Measurements from ENCODE around the gene C4orf17.
A peak's percentile ranks its signal among the peaks of the same experiment; 100 is the strongest.
"Not testable (repeated sequence)": the region's sequence is repeated elsewhere in the genome, so short reads cannot be mapped to it uniquely, and the experiment has no call there.

The C4orf17 gene

GRCh38 chr4:99510721-99511120, at the start of gene C4orf17:
TSS of gene C4orf17 (plus strand) at chr4:99511021. CDS start at chr4:99513082, 2,061 bp downstream.
- DNase-seq (ENCODE audit: low read depth), result no peak

- no peak for DNase-seq (ENCODE audit: low read depth)
Observed at GRCh38 chr4:99461623-99462401, 49.0 kb upstream of the C4orf17 start.

GRCh38 chr4:99462875-99463464, 47.9 kb upstream of the C4orf17 start:
- no peak for DNase-seq (ENCODE audit: low read depth)

- DNase-seq (ENCODE audit: low read depth), result no peak
Observed at GRCh38 chr4:99463566-99463965, 47.3 kb upstream of the C4orf17 start.

GRCh38 chr4:99467887-99468286, 42.9 kb upstream of the C4orf17 start:
- DNase-seq (ENCODE audit: low read depth), result no peak

GRCh38 chr4:99468889-99469288, 41.9 kb upstream of the C4orf17 start:
- no peak for DNase-seq (ENCODE audit: low read depth)

- DNase-seq (ENCODE audit: low read depth), result no peak
Observed at GRCh38 chr4:99471349-99471748, 39.5 kb upstream of the C4orf17 start.

- DNase-seq (ENCODE audit: low read depth), result no peak
Observed at GRCh38 chr4:99471896-99472295, 38.9 kb upstream of the C4orf17 start.

GRCh38 chr4:99473131-99473530, 37.7 kb upstream of the C4orf17 start:
- no peak for DNase-seq (ENCODE audit: low read depth)

GRCh38 chr4:99483636-99484035, 27.2 kb upstream of the C4orf17 start:
- DNase-seq (ENCODE audit: low read depth), result no peak

GRCh38 chr4:99485212-99485611, 25.6 kb upstream of the C4orf17 start:
- no peak for DNase-seq (ENCODE audit: low read depth)

- DNase-seq (ENCODE audit: low read depth), result not testable (repeated sequence)
Observed at GRCh38 chr4:99486648-99487047, 24.2 kb upstream of the C4orf17 start.

GRCh38 chr4:99490286-99490685, 20.5 kb upstream of the C4orf17 start:
- DNase-seq (ENCODE audit: low read depth), result no peak

- DNase-seq (ENCODE audit: low read depth), result no peak
Observed at GRCh38 chr4:99504804-99505502, 5.9 kb upstream of the C4orf17 start.

- DNase-seq (ENCODE audit: low read depth), result no peak
Observed at GRCh38 chr4:99506781-99507180, 4.0 kb upstream of the C4orf17 start.

GRCh38 chr4:99507349-99507748, 3.5 kb upstream of the C4orf17 start:
- no peak for DNase-seq (ENCODE audit: low read depth)

GRCh38 chr4:99507762-99508161, 3.1 kb upstream of the C4orf17 start:
- peak; percentile 6 for DNase-seq (ENCODE audit: low read depth)

GRCh38 chr4:99518601-99519295, 7.9 kb downstream of the C4orf17 start:
- DNase-seq (ENCODE audit: low read depth), result no peak

GRCh38 chr4:99529228-99529627, 18.4 kb downstream of the C4orf17 start:
- no peak for DNase-seq (ENCODE audit: low read depth)

GRCh38 chr4:99529956-99530355, 19.1 kb downstream of the C4orf17 start:
- no peak for DNase-seq (ENCODE audit: low read depth)

GRCh38 chr4:99534699-99535098, 23.9 kb downstream of the C4orf17 start:
- DNase-seq (ENCODE audit: low read depth), result not testable (repeated sequence)

- no peak for DNase-seq (ENCODE audit: low read depth)
Observed at GRCh38 chr4:99536271-99536670, 25.4 kb downstream of the C4orf17 start.

All from T-helper 22 cell (primary cell).